ENCODE results near the gene ZNF782. TPM values are rescaled to one million over a fixed set of nuclear protein-coding genes. Genes with fewer than 3 reads are reported as not detected.
"Not testable (repeated sequence)": the region's sequence is repeated elsewhere in the genome, so short reads cannot be mapped to it uniquely, and the experiment has no call there.

Gene ZNF782
- 2.6 and 3.1 TPM in 2 replicates for total RNA-seq (2014; rRNA removed; shearing (Covaris generic))

DNA sequence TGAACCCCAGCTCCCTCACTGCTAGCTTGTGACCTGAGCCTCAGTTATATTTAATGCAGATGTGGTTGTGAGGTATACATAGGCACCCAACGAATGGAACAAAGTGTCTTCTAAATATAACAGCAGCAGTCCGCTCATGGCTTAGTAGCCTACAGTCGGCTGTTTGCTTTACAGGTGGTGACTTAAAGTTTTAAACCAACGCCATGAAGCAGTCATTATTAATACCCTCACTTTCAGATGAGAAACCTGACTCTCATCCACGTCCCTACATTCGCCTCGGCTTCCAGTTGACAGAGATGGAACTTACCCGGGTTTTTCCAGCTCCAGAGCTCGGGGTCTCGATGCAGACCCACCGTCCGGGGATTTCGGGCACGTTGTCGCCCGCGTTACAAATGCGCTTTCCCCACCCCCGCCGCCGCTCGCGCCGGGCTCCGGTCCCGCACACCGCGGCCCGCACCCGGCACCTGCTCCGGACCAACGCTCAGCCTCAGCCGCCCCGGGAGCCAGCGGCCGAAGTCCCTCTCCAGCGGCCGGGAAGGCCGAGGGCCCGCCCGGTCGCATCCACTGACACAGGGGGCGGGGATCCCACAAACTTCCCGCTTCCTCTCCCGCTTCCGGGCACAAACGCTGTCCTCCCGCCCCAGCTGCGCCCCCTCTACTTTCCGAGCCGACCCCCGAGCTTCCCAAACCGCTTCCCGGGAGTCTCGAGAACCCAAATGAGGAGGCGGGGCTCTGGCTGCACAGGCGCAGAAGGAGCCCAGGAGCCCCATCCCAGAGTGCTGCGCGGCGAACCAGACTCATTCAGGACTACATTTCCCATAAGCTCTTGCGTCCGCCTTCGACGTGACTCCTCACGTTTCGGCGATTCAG is at the start of gene ZNF782:
TSS of gene ZNF782 (minus strand) at position 734 of the 870 bp plus-strand sequence. CDS start 2,553 bp downstream, outside the sequence.
- Histone ChIP-seq H3K4me3 (ENCODE audit: insufficient read depth, low read depth, low read length) (peak within 1 kb of the TSS; percentile 66), H3K27me3 (ENCODE audit: control insufficient read depth, insufficient read depth, low read length) (no peaks in the 10 kb centered on the region), H3K36me3 (replicated peaks; ENCODE audit: control insufficient read depth, insufficient read depth, low read length) (no peaks in the 10 kb centered on the region)
- peak; percentile 92 for DNase-seq

- H3K27me3 ChIP-seq (ENCODE audit: control insufficient read depth, insufficient read depth, low read length); DNase-seq; H3K4me3 ChIP-seq (ENCODE audit: insufficient read depth, low read depth, low read length); H3K36me3 ChIP-seq (replicated peaks; ENCODE audit: control insufficient read depth, insufficient read depth, low read length): not testable (repeated sequence)
Observed at GRCh38 chr9:96900010-96900409, 45.7 kb upstream of the ZNF782 start.

GRCh38 chr9:96892131-96892530 is 37.8 kb upstream of the ZNF782 start:
- DNase-seq: no peak
- peaks cover 1% of the 10 kb centered on the region; the same call in 1 of the 2 replicates for H3K36me3 ChIP-seq (replicated peaks; ENCODE audit: control insufficient read depth, insufficient read depth, low read length)
- no peak overlapping the region for H3K4me3 ChIP-seq (ENCODE audit: insufficient read depth, low read depth, low read length)
- H3K27me3 ChIP-seq (ENCODE audit: control insufficient read depth, insufficient read depth, low read length): no peaks in the 10 kb centered on the region

- Histone ChIP-seq H3K4me3 (ENCODE audit: insufficient read depth, low read depth, low read length) (no peak overlapping the region), H3K27me3 (ENCODE audit: control insufficient read depth, insufficient read depth, low read length) (no peaks in the 10 kb centered on the region), H3K36me3 (replicated peaks; ENCODE audit: control insufficient read depth, insufficient read depth, low read length) (no peaks in the 10 kb centered on the region; the same call in 1 of the 2 replicates)
- DNase-seq: no peak
Observed at GRCh38 chr9:96888591-96888990, 34.3 kb upstream of the ZNF782 start.

DNA sequence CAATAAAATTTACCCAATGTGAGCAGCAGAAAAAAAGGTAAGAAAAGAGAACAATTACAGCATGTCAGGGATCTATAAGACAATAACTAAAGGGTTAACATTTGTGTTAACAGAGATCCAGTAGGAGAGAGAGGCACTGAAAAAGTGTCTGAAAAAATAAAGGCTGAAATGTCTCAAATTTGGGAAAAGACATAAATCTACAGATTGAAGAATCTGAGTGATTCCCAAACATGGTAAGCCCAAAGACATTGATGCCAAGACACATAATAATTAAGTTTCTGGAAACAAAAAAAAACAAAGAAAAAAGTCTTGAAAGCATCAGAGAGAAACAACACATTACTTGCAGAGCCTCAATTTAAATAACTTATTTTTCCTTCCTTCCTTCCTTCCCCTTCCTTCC is 31.1 kb upstream of the ZNF782 start:
- no peak for DNase-seq
- no peak overlapping the region for H3K4me3 ChIP-seq (ENCODE audit: insufficient read depth, low read depth, low read length)
- no peaks in the 10 kb centered on the region for H3K27me3 ChIP-seq (ENCODE audit: control insufficient read depth, insufficient read depth, low read length)
- no peaks in the 10 kb centered on the region for H3K36me3 ChIP-seq (replicated peaks; ENCODE audit: control insufficient read depth, insufficient read depth, low read length)

DNA sequence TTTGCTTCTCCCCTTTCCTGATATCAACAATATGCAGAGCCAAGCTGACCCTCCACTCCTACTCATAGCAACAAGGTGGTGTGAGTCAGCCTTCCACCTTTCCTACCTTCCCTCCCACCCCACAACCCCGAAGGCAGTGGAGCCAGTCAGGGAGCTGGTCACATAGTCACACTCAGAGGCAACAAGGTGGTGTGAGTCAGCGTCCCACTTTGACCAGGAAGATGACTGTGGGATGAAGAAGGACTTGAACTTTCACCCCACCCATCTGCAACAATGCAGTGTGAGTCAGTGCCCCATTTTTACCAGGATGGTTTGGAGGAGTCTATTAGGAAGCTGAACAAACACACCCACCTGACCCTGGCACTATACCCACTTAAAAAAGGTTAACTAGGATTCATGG is 30.1 kb upstream of the ZNF782 start:
- no peaks in the 10 kb centered on the region for H3K36me3 ChIP-seq (replicated peaks; ENCODE audit: control insufficient read depth, insufficient read depth, low read length)
- no peaks in the 10 kb centered on the region for H3K27me3 ChIP-seq (ENCODE audit: control insufficient read depth, insufficient read depth, low read length)
- DNase-seq: no peak
- no peak overlapping the region for H3K4me3 ChIP-seq (ENCODE audit: insufficient read depth, low read depth, low read length)

DNA sequence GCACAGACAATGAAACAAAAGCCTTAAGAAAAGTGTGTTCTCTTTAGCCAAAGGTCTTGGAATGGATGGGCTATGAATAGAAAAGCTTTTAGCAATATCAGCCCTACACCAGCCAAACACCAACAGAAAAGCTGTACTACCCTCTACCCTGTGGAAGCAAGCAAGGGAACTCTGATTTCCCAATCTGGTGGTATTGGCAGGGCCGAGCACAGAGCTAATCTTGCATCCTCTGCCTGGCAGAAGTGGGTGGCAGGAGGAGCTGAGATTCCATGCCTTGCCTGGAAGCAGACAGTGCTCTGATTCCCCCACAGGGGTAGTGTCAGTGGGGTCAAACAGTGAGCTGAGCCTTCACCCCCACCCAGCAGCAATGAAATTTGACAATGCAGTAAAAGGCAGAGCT is 29.6 kb upstream of the ZNF782 start:
- no peak overlapping the region for H3K4me3 ChIP-seq (ENCODE audit: insufficient read depth, low read depth, low read length)
- H3K36me3 ChIP-seq (replicated peaks; ENCODE audit: control insufficient read depth, insufficient read depth, low read length): no peaks in the 10 kb centered on the region
- no peak for DNase-seq
- H3K27me3 ChIP-seq (ENCODE audit: control insufficient read depth, insufficient read depth, low read length): no peaks in the 10 kb centered on the region

GRCh38 chr9:96877269-96877668 is 23.0 kb upstream of the ZNF782 start:
- peak; percentile 56 for DNase-seq
- no peaks in the 10 kb centered on the region for H3K36me3 ChIP-seq (replicated peaks; ENCODE audit: control insufficient read depth, insufficient read depth, low read length)
- H3K4me3 ChIP-seq (ENCODE audit: insufficient read depth, low read depth, low read length): peak overlapping the region; percentile 28; the same call in 1 of the 2 replicates
- H3K27me3 ChIP-seq (ENCODE audit: control insufficient read depth, insufficient read depth, low read length): peaks cover 12% of the 10 kb centered on the region

- peaks cover 12% of the 10 kb centered on the region for H3K27me3 ChIP-seq (ENCODE audit: control insufficient read depth, insufficient read depth, low read length)
- DNase-seq: peak; percentile 92
- H3K4me3 ChIP-seq (ENCODE audit: insufficient read depth, low read depth, low read length): peak overlapping the region; percentile 66
- no peaks in the 10 kb centered on the region for H3K36me3 ChIP-seq (replicated peaks; ENCODE audit: control insufficient read depth, insufficient read depth, low read length)
Observed at GRCh38 chr9:96875461-96876142, 21.3 kb upstream of the ZNF782 start.

- peak overlapping the region; percentile 66 for H3K4me3 ChIP-seq (ENCODE audit: insufficient read depth, low read depth, low read length)
- peaks cover 12% of the 10 kb centered on the region for H3K27me3 ChIP-seq (ENCODE audit: control insufficient read depth, insufficient read depth, low read length)
- no peak for DNase-seq
- no peaks in the 10 kb centered on the region for H3K36me3 ChIP-seq (replicated peaks; ENCODE audit: control insufficient read depth, insufficient read depth, low read length)
Observed at GRCh38 chr9:96874947-96875460, 20.7 kb upstream of the ZNF782 start.

GRCh38 chr9:96874201-96874785 is 20.0 kb upstream of the ZNF782 start:
- DNase-seq: no peak
- no peaks in the 10 kb centered on the region for H3K36me3 ChIP-seq (replicated peaks; ENCODE audit: control insufficient read depth, insufficient read depth, low read length)
- H3K27me3 ChIP-seq (ENCODE audit: control insufficient read depth, insufficient read depth, low read length): peaks cover 12% of the 10 kb centered on the region
- no peak overlapping the region for H3K4me3 ChIP-seq (ENCODE audit: insufficient read depth, low read depth, low read length)

DNA sequence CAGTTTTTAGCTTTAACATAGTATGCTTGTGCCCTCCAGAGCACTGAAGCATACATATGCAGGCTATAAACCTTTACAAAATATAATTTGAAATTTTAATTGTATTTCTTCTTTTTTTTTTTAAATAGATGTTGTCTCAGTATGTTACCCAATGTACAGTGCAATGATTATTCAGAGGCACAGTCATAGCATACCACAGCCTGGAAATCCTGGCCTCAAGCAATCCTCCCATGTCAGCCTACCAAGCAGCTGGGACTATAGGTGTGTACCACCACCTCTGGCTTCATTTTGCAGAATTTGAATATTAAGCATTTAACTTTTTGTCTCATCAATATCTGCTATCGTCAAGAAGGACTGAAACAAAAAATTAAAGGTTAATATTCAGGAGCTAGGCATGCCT is 16.9 kb upstream of the ZNF782 start:
- Histone ChIP-seq H3K36me3 (replicated peaks; ENCODE audit: control insufficient read depth, insufficient read depth, low read length) (no peaks in the 10 kb centered on the region), H3K27me3 (ENCODE audit: control insufficient read depth, insufficient read depth, low read length) (peaks cover 12% of the 10 kb centered on the region), H3K4me3 (ENCODE audit: insufficient read depth, low read depth, low read length) (no peak overlapping the region)
- DNase-seq: no peak

GRCh38 chr9:96868709-96869108 is 14.4 kb upstream of the ZNF782 start:
- no peak for DNase-seq
- H3K27me3 ChIP-seq (ENCODE audit: control insufficient read depth, insufficient read depth, low read length): peaks cover 1% of the 10 kb centered on the region; the same call in 1 of the 2 replicates
- no peaks in the 10 kb centered on the region for H3K36me3 ChIP-seq (replicated peaks; ENCODE audit: control insufficient read depth, insufficient read depth, low read length)
- H3K4me3 ChIP-seq (ENCODE audit: insufficient read depth, low read depth, low read length): no peak overlapping the region

GRCh38 chr9:96867079-96867804 is 12.9 kb upstream of the ZNF782 start:
- Histone ChIP-seq H3K4me3 (ENCODE audit: insufficient read depth, low read depth, low read length) (no peak overlapping the region), H3K36me3 (replicated peaks; ENCODE audit: control insufficient read depth, insufficient read depth, low read length) (no peaks in the 10 kb centered on the region)
- DNase-seq: no peak

More at GRCh38 chr9:96867079-96867804, 12.9 kb upstream of the ZNF782 start:
- no peaks in the 10 kb centered on the region for H3K27me3 ChIP-seq (ENCODE audit: control insufficient read depth, insufficient read depth, low read length)

Measured in H7 (cell line).